HG02642 (cell line): ENCODE measurements around the gene CHAF1B.
A peak's percentile ranks its signal among the peaks of the same experiment; 100 is the strongest.
"Not testable (repeated sequence)": the region's sequence is repeated elsewhere in the genome, so short reads cannot be mapped to it uniquely, and the experiment has no call there.

Experiments
- ATAC-seq: cut with Tn5 transposase; IDR thresholded peaks from one replicate; pipeline ENCODE4 v1.9.1; 2021; ENCODE audit warnings: mild to moderate bottlenecking; ENCODE audit not compliant: unreplicated experiment, poor library complexity

The CHAF1B gene

DNA sequence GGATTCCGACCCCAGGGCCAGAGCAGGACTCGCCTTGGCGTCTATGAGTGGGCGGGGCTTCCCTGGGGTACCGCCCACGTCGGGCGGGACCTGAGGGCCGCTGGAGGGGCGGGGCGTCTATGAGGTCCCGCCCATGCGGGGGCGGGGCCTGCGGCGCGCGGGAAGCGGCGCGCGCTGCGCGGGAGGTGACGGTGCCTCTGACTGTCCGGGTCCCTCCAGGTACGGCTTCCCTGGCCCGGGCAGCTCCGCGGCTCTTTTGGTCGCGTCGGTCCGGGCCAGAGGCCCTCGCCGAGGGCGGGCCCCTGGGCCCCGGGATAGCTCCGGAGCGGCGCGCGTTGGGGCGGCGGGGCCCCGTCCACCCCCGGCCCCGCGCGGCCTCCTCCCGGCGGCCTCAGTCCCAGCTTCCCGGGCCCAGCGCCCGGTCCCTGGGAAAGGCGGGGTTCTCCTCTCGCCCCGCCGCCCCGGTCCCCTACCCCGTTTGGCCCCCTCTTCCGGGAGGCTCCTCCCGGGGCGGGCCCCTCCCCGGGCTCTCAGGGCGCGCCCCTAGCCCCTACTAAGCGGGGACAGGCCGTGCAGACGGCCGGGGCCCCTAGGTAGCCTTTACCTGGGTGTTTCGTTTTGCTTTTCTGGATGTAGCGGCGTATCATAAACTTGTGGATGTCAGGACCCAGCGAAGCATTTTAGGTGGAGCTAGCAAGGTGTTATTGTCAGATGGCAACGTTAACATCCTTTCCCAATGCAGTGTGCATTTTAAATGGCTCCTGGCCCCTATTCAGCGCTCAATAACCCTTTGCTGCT lies at the start of gene CHAF1B:
TSS of gene CHAF1B (plus strand) at position 160 of the 798 bp plus-strand sequence. CDS start 745 bp downstream, outside the sequence.
- peak; percentile 95 for ATAC-seq

DNA sequence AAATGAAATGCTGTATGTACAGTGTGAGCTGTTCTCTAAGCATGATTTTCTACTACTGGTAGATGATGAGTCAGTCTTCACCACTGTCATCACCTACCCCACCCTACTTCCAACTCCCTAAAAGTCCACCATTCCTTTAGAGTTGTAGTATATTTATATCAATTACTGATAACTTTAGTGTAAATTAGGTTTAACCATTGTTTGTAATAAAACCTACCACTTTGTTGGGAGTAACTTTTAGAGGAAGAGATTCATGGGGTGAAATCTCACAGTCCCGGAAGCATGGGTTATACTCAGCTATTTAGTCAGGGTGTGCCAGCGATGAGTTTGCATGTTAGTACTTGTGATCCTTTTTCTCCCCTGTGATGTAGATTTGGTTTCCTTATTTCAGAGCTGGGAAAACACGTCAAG lies 48.1 kb upstream of the CHAF1B start:
- no peak for ATAC-seq

DNA sequence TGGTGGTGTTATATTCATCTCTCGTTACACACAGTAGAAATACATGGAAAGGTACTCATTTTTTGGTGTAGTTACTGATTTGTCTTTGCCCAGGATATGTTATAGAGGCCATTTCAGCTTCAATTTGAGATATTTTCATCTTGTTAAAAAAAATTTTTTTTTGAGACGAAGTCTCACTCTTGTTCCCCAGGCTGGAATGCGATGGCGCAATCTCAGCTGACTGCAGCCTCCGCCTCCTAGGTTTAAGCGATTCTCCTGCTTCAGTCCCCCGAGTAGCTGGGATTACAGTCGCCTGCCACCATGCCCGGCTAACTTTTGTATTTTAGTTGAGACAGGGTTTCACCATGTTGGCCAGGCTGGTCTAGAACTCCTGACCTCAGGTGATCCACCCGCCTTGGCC lies 46.2 kb upstream of the CHAF1B start:
- ATAC-seq: no peak

DNA sequence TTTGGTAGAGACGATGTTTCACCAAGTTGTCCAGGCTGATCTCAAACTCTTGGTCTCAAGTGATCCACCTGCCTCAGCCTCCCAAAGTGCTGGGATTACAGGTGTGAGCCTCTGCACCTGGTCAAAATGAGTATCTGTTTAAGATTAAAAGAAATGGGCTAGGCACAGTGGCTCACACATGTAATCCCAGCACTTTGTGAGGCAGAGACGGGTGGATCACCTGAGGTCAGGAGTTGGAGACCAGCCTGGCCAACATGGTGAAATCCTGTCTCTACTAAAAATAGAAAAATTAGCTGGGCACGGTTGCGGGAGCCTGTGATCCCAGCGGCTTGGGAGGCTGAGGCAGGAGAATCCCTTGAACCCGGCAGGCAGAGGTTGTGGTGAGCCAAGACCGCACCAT lies 42.6 kb upstream of the CHAF1B start:
- ATAC-seq: not testable (repeated sequence)

DNA sequence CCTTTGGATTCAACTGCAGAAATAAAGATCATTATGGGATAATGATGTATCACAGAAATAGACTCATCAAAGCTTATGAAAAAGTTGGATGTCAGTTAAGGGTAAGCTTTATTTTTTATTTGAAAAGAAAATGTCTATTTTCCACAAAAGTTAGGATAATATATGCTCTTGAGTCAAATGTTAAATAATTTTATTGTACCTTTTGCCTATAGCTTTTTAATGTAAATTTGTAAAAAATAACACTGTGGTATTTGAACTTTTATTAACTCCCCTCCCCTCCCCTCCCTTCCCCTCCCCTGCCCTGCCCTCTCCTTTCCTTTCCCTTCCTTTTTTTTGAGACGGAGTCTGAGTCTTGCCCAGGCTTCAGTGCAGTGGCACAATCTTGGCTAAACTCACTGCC lies 40.3 kb upstream of the CHAF1B start:
- no peak for ATAC-seq

DNA sequence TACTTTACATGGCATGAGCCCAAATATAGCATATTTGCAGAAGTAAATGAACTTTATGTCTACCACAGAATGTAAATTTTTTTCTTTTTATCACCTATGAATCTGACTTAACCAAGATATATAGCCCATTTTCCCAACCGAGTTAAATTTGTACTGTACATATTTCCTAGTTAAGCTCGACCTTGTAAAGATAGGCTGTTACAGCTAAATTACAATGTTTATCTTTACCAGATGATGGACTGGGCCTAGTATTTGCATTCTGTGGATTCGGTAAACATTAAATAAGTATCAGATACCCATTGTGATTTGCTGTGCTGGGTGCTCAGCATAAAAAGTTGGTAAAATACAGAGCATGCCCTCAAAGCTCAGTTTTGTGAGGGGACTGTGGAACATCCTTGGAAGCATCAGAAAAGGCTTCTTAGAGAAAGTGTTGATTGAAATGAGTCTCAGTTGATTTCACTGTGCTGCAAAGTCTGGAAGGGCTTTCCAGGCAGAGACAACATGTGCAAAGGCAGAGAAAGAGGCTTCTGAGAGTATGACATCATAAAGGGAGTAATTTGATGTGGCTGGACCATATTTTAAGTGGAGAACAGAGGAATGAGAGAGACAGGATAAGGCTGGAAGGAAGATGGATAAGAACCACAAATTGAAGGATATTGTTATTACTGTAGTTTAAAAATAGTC lies 37.8 kb upstream of the CHAF1B start:
- ATAC-seq: no peak

DNA sequence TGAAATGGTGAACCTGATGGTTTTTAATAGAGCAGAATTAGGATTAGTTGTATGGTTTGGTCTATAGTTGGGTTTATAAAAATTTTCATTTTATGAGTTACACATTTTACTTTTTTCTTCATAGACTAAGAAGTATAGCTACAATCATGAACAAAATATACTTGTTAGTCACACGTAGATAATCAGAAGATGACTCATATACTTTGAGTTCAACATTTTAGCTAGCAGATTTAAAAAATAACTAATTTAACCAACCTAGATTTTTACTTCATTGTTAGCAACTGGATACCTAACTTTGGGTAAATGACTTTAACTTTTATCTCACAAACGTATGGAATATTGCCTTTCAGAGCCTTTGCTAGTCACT lies 37.2 kb upstream of the CHAF1B start:
- ATAC-seq: no peak

DNA sequence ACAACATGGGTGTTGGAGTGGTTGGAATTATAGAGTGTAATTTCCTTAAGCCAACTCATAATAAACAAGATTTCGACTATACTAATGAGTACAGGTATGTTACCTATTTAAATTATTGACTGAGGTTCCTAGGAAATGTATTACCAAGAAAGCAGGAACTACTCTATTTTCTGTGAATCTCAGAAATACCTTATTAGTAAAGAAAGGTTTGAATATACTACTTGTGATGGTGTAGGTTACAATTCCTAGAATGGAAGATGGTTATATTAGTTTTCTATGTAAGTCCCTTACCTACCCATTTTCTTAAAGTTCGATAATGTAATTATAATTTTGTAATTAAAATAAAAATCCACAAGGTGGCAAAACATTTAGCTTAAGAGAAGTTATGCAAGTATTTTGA lies 35.9 kb upstream of the CHAF1B start:
- ATAC-seq: no peak

DNA sequence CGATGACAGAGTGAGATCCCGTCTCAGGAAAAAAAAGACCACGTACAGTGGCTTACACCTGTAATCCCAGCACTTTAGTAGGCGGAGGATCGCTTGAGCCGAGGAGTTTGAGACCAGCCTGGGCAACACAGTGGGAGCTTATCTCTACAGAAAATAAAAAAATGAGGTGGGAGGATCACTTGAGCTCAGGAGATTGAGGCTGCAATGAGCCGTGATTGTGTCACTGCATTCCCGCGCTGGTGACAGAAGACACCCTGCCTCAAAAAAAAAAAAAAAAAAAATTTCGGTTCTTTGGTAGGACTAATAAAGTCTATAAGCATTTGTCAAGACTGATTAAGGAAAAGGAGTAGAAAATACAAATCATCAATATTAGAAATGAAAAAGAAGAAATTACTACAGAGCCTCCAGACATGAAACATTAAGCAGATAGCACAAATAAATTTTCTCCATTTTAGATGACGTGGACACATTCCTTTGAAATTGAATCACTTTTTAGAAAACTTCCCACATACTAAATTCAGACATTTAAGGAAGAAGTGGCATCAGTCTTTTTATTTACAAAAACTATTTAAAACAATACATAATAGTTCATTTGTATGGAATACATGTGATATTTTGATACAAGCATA lies 34.8 kb upstream of the CHAF1B start:
- no peak for ATAC-seq

DNA sequence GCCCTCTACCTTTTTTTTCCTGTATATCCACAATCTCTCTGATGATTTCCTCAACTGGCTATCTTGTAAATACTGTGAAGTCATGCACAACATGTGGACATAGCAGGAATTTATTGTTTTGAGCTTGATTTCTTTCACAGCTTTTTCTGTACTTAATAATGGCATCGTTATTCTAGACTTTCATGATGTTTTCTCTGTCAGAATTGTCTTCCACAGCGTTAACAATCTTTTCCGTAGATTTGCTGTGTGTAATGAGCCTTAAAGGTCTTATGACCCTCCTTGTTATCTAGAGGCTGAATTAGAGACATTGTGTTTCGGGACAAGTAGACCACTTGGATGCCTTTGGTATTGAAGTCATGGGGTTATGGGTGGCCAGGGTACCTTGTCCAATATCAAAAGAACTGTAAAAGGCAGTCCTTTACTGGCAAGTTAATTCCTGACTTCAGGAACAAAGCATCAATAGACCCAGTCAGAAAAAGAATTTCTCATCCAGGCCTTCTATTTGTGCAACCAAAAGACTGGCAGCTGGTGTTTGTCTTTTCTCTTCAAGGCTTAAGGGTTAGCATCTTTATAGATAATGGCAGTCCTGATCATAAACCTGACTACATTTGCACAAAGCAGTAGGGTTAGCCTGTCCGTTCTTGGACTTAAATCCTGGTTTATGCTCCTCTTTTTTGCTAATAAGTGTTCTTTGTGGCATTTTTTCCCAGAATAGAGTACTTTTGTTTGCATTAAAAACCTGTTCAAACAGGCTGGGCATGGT lies 30.1 kb upstream of the CHAF1B start:
- no peak for ATAC-seq

DNA sequence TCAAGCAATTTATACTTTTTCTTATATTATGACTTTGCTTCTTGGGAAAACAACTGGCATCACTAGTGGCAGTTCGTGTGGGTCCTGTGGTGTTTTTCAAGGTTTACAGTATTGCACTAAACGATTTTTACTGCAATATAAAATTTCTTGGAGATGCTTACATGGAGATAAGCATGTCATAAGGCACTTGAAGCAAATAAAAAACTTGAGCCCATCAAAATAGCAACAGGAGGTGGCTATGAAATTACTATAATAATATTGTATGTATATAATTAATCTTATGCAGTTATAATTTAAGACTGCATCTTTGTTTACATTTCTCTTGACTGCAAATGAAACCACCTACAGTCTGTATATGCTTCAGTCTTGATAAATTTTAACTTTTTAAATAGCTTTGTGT lies 29.3 kb upstream of the CHAF1B start:
- ATAC-seq: no peak

DNA sequence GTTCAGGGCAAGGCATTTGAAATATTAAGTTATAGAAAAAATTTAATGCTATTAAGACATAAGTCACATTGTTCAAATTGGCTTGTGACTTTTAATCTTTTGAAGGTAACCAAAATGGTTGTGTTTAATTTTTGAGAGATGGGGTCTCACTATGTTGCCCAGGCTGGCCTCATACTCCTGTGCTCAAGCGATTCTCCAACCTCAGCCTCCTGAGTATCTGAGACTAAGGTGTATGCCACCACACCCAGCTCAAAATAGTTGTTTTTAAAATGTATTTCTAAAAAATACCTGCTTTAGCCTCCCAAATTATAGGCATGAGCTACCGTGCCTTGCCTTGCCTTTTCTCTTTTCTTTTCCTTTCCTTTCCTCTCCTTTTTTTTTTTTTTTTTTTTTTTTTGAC lies 26.0 kb upstream of the CHAF1B start:
- no peak for ATAC-seq

DNA sequence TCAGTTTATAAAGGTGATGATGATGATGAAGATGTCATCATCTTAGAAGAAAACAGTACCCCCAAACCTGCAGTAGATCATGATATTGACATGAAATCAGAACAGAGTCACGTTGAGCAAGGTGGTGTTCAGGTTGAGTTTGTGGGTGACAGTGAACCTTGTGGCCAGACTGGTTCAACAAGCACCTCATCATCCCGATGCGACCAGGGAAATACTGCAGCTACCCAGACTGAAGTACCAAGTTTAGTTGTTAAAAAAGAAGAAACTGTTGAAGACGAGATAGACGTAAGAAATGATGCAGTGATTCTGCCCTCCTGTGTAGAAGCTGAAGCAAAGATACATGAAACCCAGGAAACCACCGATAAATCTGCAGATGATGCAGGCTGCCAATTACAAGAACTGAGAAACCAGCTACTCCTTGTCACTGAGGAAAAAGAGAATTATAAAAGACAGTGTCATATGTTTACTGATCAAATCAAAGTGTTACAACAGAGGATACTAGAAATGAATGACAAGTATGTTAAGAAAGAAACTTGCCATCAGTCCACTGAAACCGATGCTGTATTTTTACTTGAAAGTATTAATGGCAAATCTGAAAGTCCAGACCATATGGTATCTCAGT lies 16.0 kb upstream of the CHAF1B start:
- no peak for ATAC-seq

DNA sequence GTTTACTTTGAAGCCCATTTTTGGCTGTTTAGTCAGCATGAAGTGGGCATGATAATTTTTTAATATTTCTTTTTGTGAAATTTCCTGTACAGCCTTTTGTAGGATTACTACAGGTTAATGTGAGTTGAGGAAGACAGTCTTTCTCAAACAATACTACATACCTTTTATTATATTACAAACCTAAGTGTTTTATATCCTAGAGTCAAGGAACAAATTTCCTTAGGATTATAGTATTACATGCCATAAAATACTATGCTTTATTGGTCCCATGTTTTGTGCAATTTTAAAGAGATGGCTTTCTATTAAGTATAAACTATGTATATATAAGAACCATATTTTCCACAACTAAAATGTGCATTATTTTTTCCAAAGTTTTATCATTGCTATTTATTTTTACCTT lies 9.2 kb upstream of the CHAF1B start:
- ATAC-seq: no peak

DNA sequence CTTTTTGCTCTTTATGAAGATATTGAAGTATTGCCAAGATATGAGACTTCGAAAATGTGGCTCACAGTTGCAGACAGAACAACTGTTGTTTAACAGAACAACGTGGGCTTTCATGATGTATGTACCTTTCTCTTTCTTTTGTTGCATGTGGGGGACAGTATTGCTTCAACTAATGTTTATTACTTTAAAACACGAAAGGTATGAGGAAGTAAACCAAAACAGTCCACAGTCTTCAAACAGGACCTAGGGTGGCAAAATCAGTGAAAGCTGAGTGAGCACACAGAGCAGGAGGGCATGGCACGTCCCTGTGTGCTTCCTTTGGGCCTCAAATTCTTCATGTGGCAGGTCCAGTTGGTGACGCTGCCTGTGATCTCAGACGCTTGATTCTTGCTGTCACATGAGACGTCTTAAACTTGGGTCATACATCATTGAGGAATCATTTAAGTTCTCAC lies 7.8 kb upstream of the CHAF1B start:
- ATAC-seq: no peak

DNA sequence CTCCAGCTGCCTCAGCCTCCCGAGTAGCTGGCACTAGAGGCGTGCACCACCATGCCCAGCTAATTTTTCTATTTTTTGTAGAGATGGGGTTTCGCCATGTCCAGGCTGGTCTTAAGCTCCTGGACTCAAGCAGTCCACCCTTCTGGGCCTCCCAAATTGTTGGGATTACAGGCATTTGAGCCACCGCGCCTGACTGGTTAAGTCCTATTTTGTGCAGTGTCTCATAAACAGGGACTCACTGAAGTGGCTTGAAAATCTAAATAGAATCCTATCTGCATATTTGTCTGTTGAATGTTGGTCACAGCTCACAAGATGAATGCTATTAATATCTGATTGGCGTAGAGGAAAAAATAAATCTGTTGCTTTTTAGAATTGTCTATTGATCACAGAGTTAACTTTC lies 5.9 kb upstream of the CHAF1B start:
- no peak for ATAC-seq

DNA sequence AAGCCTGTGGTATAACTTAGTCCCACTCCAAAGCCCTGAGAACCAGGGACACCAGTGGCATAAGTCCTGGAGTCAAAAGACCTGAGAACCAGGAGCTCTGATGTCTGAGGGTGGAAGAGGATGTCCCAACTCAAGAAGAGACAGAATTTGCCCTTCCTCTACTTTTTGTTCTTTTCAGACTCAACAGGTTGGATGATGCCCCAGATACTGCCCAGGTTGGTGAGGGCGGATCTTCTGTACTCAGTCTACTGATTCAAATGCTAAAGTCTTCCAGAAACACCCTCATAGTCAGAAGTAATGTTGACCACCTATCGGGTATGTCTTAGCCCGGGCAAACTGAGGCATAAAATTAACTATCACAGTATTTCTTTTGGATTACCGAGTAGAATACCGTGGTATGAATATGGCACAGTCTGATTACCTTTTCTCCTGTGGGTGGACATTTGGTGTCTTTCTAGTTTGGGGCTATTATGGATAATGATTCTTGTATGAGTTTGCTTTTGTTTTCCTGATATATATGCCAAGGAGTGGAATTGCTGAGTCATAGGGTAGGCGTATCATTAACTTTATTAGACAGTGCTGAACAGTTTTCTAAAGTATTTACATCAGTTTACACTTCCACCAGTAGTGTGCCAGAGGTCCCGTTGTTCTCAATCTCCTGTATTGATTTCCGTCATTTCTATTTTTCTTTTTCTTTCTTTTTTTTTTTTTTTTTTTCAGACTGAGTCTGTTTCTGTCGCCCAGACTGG lies 3.2 kb upstream of the CHAF1B start:
- no peak for ATAC-seq

DNA sequence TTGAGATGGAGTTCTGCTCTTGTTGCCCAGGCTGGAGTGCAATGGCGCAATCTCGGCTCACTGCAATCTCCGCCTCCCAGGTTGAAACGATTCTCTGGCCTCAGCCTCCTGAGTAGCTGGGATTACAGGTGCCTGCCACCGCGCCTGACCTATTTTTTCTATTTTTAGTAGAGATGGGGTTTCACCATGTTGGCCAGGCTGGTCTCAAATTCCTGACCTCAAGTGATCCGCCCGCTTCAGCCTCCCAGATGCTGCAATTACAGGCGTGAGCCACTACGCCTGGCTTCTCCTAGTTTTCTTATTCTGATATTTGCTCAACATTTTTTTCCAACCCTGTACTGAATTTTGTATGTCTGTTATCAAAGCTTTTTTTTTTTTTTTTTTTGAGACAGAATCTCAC lies 2.5 kb upstream of the CHAF1B start:
- not testable (repeated sequence) for ATAC-seq

DNA sequence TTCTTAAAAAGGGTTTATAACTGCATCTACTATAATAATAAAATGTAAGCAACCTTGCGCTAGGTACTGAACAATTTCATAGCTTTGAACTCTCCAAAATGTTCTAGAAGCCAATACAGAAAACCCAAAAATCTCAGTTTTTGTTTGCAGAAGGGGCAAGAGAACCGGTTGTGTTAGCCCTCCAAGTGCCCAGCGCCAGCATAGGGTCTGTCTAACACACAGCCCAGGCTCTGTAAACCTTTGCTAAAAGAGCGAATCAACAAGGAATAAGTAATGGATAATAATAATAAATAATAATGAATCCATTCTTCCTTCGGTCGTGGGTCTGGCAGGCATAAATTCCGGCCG lies 333 bp upstream of the CHAF1B start:
- peak; percentile 3 for ATAC-seq
